Fibroblast of lung (primary cell): Measurements from ENCODE around the gene PKDCC. TPM values are rescaled to one million over a fixed set of nuclear protein-coding genes. Genes with fewer than 3 reads are reported as not detected.

Experiments used
- DNase-seq, 2 donors: peaks; one replicate each; pipeline versions ENCODE4 v3.0.0 to v3.0.0-alpha.2; 2010; ENCODE audit warnings: low read depth in 2 of 2
- H2AFZ ChIP-seq: 2 replicates; pipeline ENCODE4 v1.5.1; 2012; ENCODE audit warnings: low read length, control low read depth, inconsistent platforms
- H3K27ac ChIP-seq: 2 replicates; pipeline ENCODE4 v1.5.1; 2011; ENCODE audit warnings: low read length, control low read depth; ENCODE audit not compliant: insufficient read depth
- H3K27me3 ChIP-seq: 2 replicates; pipeline ENCODE4 v1.5.1; 2011; ENCODE audit warnings: mild to moderate bottlenecking, low read length; ENCODE audit not compliant: control insufficient read depth, insufficient read depth
- H3K36me3 ChIP-seq: 2 replicates; pipeline ENCODE4 v1.5.1; 2011; ENCODE audit warnings: low read length; ENCODE audit not compliant: control insufficient read depth, insufficient read depth
- H3K4me1 ChIP-seq: 2 replicates; pipeline ENCODE4 v1.5.1; 2011; ENCODE audit warnings: low read length; ENCODE audit not compliant: control insufficient read depth, insufficient read depth; ENCODE audit errors: extremely low read depth
- H3K4me2 ChIP-seq: 2 replicates; pipeline ENCODE4 v1.5.1; 2011; ENCODE audit warnings: low read length, control low read depth; ENCODE audit not compliant: insufficient read depth; ENCODE audit errors: extremely low read depth
- H3K4me3 ChIP-seq, 4 experiments: fragments of 200-600 bp in 1 of 4; sonication (generic) in 1 of 4; replicated peaks in 1 of 4; 2 replicates each; pipeline ENCODE4 v1.5.1; 2011 to 2016; ENCODE audit warnings: low read length in 4 of 4, low read depth in 3 of 4, mild to moderate bottlenecking in 3 of 4, control low read depth in 2 of 4, inconsistent platforms in 1 of 4, mixed read lengths in 1 of 4; ENCODE audit not compliant: insufficient read depth in 1 of 4; ENCODE audit errors: control extremely low read depth in 1 of 4
- H3K79me2 ChIP-seq: 2 replicates; pipeline ENCODE4 v1.5.1; 2012; ENCODE audit warnings: mild to moderate bottlenecking, low read length, inconsistent platforms; ENCODE audit not compliant: control insufficient read depth, insufficient read depth
- H3K9ac ChIP-seq: 2 replicates; pipeline ENCODE4 v1.5.1; 2011; ENCODE audit warnings: mild to moderate bottlenecking, low read length, control low read depth; ENCODE audit not compliant: insufficient read depth
- H3K9me3 ChIP-seq: 2 replicates; pipeline ENCODE4 v1.5.1; 2012; ENCODE audit warnings: low read depth, low read length; ENCODE audit not compliant: control insufficient read depth, insufficient read depth
- H4K20me1 ChIP-seq: 2 replicates; pipeline ENCODE4 v1.5.1; 2011; ENCODE audit warnings: low read length; ENCODE audit not compliant: control insufficient read depth, insufficient read depth; ENCODE audit errors: extremely low read depth
- CTCF ChIP-seq, 2 donors: IDR thresholded peaks in 1 of 2; conservative IDR thresholded peaks in 1 of 2; 1 replicate in 1 of 2; 2 replicates in 1 of 2; pipeline ENCODE4 v1.5.1; 2011 to 2012; ENCODE audit warnings: low read length in 2 of 2, control low read depth in 1 of 2, inconsistent platforms in 1 of 2, low read depth in 1 of 2, mild to moderate bottlenecking in 1 of 2
- EZH2 ChIP-seq: IDR thresholded peaks from 2 replicates; pipeline ENCODE4 v1.5.1; 2012; ENCODE audit warnings: low read length, control low read depth, mild to moderate bottlenecking; ENCODE audit errors: missing control alignments
- polyA plus RNA-seq, 2 donors: library from polyadenylated mRNA; depleted of rRNA in 1 of 2; stranded (reverse) in 1 of 2; unstranded in 1 of 2; fragments of >200 nt; gene quantifications; 2 replicates each; pipeline ENCODE4 v1.2.1, GENCODE V29; 2011 to 2012; ENCODE audit warnings: missing spikeins in 1 of 2
- total RNA-seq: library from RNA; depleted of rRNA; stranded (reverse); fragments of >200 nt; gene quantifications from 2 replicates; pipeline ENCODE4 v1.2.1, GENCODE V29; 2014

Gene PKDCC
- total and polyA plus RNA-seq, 2 donors (not counting 1 experiment from before 2014, with no cell fraction given) = 48.4 to 63.9 TPM

- no peak for DNase-seq
- Histone ChIP-seq H3K4me2 (no peak overlapping the region), H2AFZ (no peak overlapping the region), H3K9me3 (no peaks in the 10 kb centered on the region), H3K79me2 (no peaks in the 10 kb centered on the region), H4K20me1 (peaks cover 2% of the 10 kb centered on the region), H3K36me3 (no peaks in the 10 kb centered on the region), H3K27ac (no peak overlapping the region), H3K27me3 (peaks cover 2% of the 10 kb centered on the region), H3K4me1 (no peaks in the 10 kb centered on the region), H3K4me3 (no peak overlapping the region), H3K9ac (no peak overlapping the region)
- peak in 1 of 2 donors; percentile 19 for TF ChIP-seq CTCF (conservative IDR thresholded peaks at IDR 0.05 in 1 of 2, IDR thresholded peaks at IDR 0.05 in 1 of 2; ENCODE audit: low read depth in 1 of 2, low read length in 2 of 2)
- TF ChIP-seq EZH2 = no peak
Observed at GRCh38 chr2:42040643-42041278, 7.1 kb upstream of the PKDCC start.

GRCh38 chr2:42041377-42042127 is 6.3 kb upstream of the PKDCC start:
- DNase-seq = no peak
- no peak for TF ChIP-seq CTCF (conservative IDR thresholded peaks at IDR 0.05 in 1 of 2, IDR thresholded peaks at IDR 0.05 in 1 of 2; ENCODE audit: low read depth in 1 of 2, low read length in 2 of 2)
- no peak for TF ChIP-seq EZH2
- Histone ChIP-seq H3K27me3 (peaks cover 5% of the 10 kb centered on the region), H4K20me1 (peaks cover 2% of the 10 kb centered on the region), H3K4me3 (no peak overlapping the region), H3K79me2 (no peaks in the 10 kb centered on the region), H3K9me3 (no peaks in the 10 kb centered on the region), H3K27ac (no peak overlapping the region), H3K4me2 (no peak overlapping the region), H3K9ac (no peak overlapping the region), H2AFZ (no peak overlapping the region), H3K4me1 (peaks cover 2% of the 10 kb centered on the region), H3K36me3 (no peaks in the 10 kb centered on the region)

GRCh38 chr2:42042631-42043355 is 5.0 kb upstream of the PKDCC start:
- DNase-seq = no peak

More at GRCh38 chr2:42042631-42043355, 5.0 kb upstream of the PKDCC start:
- H2AFZ ChIP-seq = no peak overlapping the region
- H3K4me1 ChIP-seq = peaks cover 6% of the 10 kb centered on the region
- no peaks in the 10 kb centered on the region for H3K36me3 ChIP-seq
- TF ChIP-seq EZH2 (no peak), CTCF (conservative IDR thresholded peaks at IDR 0.05 in 1 of 2, IDR thresholded peaks at IDR 0.05 in 1 of 2; ENCODE audit: low read depth in 1 of 2, low read length in 2 of 2) (no peak)
- H4K20me1 ChIP-seq = peaks cover 2% of the 10 kb centered on the region
- no peaks in the 10 kb centered on the region for H3K79me2 ChIP-seq
- H3K9ac ChIP-seq = no peak overlapping the region
- no peaks in the 10 kb centered on the region for H3K9me3 ChIP-seq
- H3K27me3 ChIP-seq = peaks cover 11% of the 10 kb centered on the region
- H3K4me3 ChIP-seq = no peak overlapping the region
- no peak overlapping the region for H3K27ac ChIP-seq
- H3K4me2 ChIP-seq = no peak overlapping the region
